Lower leg skin (tissue), 3 donors: ENCODE data around the gene PI3.

Experiments used
- POLR2A ChIP-seq, 2 donors: fragments of 450-650 bp; IDR thresholded peaks; one replicate each; pipeline ENCODE4 v1.6.1; 2016 to 2017; ENCODE audit warnings: antibody characterized with exemption in 2 of 2, mild to moderate bottlenecking in 1 of 2, moderate library complexity in 1 of 2
- TF ChIP-seq, protein P1 (sequence below), 3 donors: fragments of 450-650 bp; IDR thresholded peaks; one replicate each; pipeline ENCODE4 v1.5.1; 2016; ENCODE audit warnings: antibody characterized with exemption in 3 of 3, mild to moderate bottlenecking in 3 of 3, moderate library complexity in 2 of 3

DNA sequence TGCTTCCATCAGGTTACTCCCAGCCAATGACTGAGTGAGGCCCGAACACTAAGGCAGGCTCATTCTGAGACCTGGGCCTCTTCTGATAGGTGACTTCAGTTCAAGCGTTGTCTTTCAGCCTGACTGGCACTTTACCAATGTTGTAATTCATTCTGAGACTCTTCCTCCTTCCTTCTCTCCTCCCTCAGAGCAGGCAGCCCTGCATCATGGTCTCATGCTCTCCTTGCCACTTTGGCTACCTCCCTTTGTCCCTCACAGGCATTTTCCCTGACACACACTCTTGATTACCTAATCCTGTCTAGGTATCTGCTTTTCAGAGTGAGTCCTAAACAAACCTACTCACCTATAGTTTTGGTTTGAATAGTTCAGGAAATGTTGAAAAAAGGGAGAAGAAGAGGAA lies 37.8 kb upstream of the PI3 start:
- TF ChIP-seq, protein P1, sequence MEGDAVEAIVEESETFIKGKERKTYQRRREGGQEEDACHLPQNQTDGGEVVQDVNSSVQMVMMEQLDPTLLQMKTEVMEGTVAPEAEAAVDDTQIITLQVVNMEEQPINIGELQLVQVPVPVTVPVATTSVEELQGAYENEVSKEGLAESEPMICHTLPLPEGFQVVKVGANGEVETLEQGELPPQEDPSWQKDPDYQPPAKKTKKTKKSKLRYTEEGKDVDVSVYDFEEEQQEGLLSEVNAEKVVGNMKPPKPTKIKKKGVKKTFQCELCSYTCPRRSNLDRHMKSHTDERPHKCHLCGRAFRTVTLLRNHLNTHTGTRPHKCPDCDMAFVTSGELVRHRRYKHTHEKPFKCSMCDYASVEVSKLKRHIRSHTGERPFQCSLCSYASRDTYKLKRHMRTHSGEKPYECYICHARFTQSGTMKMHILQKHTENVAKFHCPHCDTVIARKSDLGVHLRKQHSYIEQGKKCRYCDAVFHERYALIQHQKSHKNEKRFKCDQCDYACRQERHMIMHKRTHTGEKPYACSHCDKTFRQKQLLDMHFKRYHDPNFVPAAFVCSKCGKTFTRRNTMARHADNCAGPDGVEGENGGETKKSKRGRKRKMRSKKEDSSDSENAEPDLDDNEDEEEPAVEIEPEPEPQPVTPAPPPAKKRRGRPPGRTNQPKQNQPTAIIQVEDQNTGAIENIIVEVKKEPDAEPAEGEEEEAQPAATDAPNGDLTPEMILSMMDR (IDR thresholded peaks at IDR 0.05), result no peak
- no peak for TF ChIP-seq POLR2A (IDR thresholded peaks at IDR 0.05)
